ENCODE results near the gene POLR1D. TPM values are rescaled to one million over a fixed set of nuclear protein-coding genes. Genes with fewer than 3 reads are reported as not detected.

Gene POLR1D
- polyA plus RNA-seq, 1 donor (not counting 4 experiments of a cell fraction or from before 2014, with no cell fraction given), result 235 TPM

DNA sequence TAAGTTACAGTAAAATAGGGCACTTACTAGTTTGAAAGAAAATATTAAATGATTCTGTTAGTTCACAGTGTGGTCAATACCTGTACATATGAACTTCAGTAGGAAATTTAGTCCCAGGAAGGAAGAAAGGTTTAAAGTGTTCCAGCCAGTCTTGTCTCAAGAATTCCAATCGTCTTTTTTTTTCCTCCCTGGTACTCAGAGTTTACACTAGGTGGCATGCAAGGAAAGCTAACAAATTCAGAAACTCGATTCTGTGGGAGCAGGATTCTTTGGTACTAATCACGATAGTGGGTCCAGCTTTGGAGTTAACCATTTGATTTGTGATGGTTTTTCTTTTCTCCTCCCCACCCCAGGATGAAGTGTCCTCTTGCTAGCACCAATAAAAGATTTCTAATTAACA lies 43.6 kb downstream of the POLR1D start:
- peak; percentile 39 for FAIRE-seq
- Histone ChIP-seq H3K27me3 (ENCODE audit: control insufficient read depth, extremely low read depth, insufficient read depth, low read length) (no peaks in the 10 kb centered on the region), H3K9ac (ENCODE audit: control insufficient read depth, extremely low read depth, insufficient read depth, low read length) (no peak overlapping the region), H3K36me3 (ENCODE audit: control insufficient read depth in 2 of 2, extremely low read depth in 1 of 2, insufficient read depth in 2 of 2, low read length in 2 of 2) (peaks cover 2% of the 10 kb centered on the region in 2 experiments), H3K4me3 (ENCODE audit: control insufficient read depth in 2 of 3, extremely low read depth in 1 of 3, insufficient read depth in 2 of 3, low read depth in 1 of 3, low read length in 3 of 3) (no peak overlapping the region), H3K4me1 (ENCODE audit: control insufficient read depth, extremely low read depth, insufficient read depth, low read length) (peaks cover 22% of the 10 kb centered on the region), H3K79me2 (ENCODE audit: control insufficient read depth, insufficient read depth, low read length) (peaks cover 3% of the 10 kb centered on the region), H2AFZ (ENCODE audit: control insufficient read depth, low read length) (no peak overlapping the region), H3K27ac (ENCODE audit: control insufficient read depth, insufficient read depth, low read length) (no peak overlapping the region), H4K20me1 (ENCODE audit: control insufficient read depth, extremely low read depth, insufficient read depth, low read length) (no peaks in the 10 kb centered on the region), H3K9me3 (ENCODE audit: control insufficient read depth, low read depth, low read length) (no peaks in the 10 kb centered on the region), H3K4me2 (ENCODE audit: control insufficient read depth, extremely low read depth, insufficient read depth, low read depth, low read length) (peak overlapping the region; percentile 16), H3K9me1 (ENCODE audit: control insufficient read depth, extremely low read depth, insufficient read depth, low read length) (peaks cover 3% of the 10 kb centered on the region)
- DNase-seq (ENCODE audit: low read depth, low spot score), result no peak
- dilution Hi-C loops (cut with MboI; ENCODE audit: extremely low pct_ligation_motif_present, low sequenced_read_pairs), result no loop called here
- TF ChIP-seq EZH2 (IDR thresholded peaks at IDR 0.05; ENCODE audit: low read length) (no peak), CTCF (optimal IDR thresholded peaks at IDR 0.05 in 1 of 3, IDR thresholded peaks at IDR 0.05 in 1 of 3, conservative IDR thresholded peaks at IDR 0.05 in 1 of 3; ENCODE audit: extremely low read depth in 1 of 3, insufficient read depth in 2 of 3, low read length in 3 of 3) (peak; percentile 4 to 28 (median 27))

DNA sequence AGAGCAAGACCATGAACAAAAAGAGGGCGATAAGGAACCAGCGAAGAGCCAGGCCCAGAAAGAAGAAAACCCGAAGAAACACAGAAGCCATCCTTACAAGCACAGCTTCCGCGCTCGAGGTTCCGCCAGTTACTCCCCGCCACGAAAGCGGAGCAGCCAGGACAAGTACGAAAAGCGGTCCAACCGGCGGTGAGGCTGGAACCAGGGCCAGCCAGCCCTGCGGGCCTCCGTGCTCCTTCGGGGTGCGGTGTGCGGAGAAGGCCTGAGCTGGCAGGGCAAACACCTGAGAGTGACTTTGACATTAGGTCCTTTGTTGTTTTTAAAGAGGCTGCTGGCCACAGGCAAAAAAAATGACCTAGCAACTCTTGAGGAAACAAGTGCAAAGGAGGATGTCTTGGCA lies 44.1 kb downstream of the POLR1D start:
- TF ChIP-seq EZH2 (IDR thresholded peaks at IDR 0.05; ENCODE audit: low read length), result no peak
- no peak for TF ChIP-seq CTCF (optimal IDR thresholded peaks at IDR 0.05 in 1 of 3, IDR thresholded peaks at IDR 0.05 in 1 of 3, conservative IDR thresholded peaks at IDR 0.05 in 1 of 3; ENCODE audit: extremely low read depth in 1 of 3, insufficient read depth in 2 of 3, low read length in 3 of 3)
- peaks cover 3% of the 10 kb centered on the region for H3K9me1 ChIP-seq (ENCODE audit: control insufficient read depth, extremely low read depth, insufficient read depth, low read length)
- H3K79me2 ChIP-seq (ENCODE audit: control insufficient read depth, insufficient read depth, low read length), result no peaks in the 10 kb centered on the region
- H3K27me3 ChIP-seq (ENCODE audit: control insufficient read depth, extremely low read depth, insufficient read depth, low read length), result no peaks in the 10 kb centered on the region
- DNase-seq (ENCODE audit: low read depth, low spot score) (no peak), FAIRE-seq (no peak)
- H3K4me1 ChIP-seq (ENCODE audit: control insufficient read depth, extremely low read depth, insufficient read depth, low read length), result peaks cover 22% of the 10 kb centered on the region
- H3K4me3 ChIP-seq (ENCODE audit: control insufficient read depth in 2 of 3, extremely low read depth in 1 of 3, insufficient read depth in 2 of 3, low read depth in 1 of 3, low read length in 3 of 3), result no peak overlapping the region
- no peak overlapping the region for H3K27ac ChIP-seq (ENCODE audit: control insufficient read depth, insufficient read depth, low read length)
- no peaks in the 10 kb centered on the region for H4K20me1 ChIP-seq (ENCODE audit: control insufficient read depth, extremely low read depth, insufficient read depth, low read length)
- H3K36me3 ChIP-seq (ENCODE audit: control insufficient read depth in 2 of 2, extremely low read depth in 1 of 2, insufficient read depth in 2 of 2, low read length in 2 of 2), result peaks cover 2% of the 10 kb centered on the region in 2 experiments
- dilution Hi-C loops (cut with MboI; ENCODE audit: extremely low pct_ligation_motif_present, low sequenced_read_pairs), result no loop called here
- H2AFZ ChIP-seq (ENCODE audit: control insufficient read depth, low read length), result no peak overlapping the region
- H3K9me3 ChIP-seq (ENCODE audit: control insufficient read depth, low read depth, low read length), result no peaks in the 10 kb centered on the region
- H3K9ac ChIP-seq (ENCODE audit: control insufficient read depth, extremely low read depth, insufficient read depth, low read length), result no peak overlapping the region
- peak overlapping the region; percentile 16 for H3K4me2 ChIP-seq (ENCODE audit: control insufficient read depth, extremely low read depth, insufficient read depth, low read depth, low read length)
